Keratinocyte (primary cell): ENCODE results near the gene SYT15B.
"Not testable (repeated sequence)": the region's sequence is repeated elsewhere in the genome, so short reads cannot be mapped to it uniquely, and the experiment has no call there.

Experiments used
- EZH2 ChIP-seq: IDR thresholded peaks from one replicate; pipeline ENCODE4 v1.6.1; 2012; ENCODE audit warnings: inconsistent platforms, mild to moderate bottlenecking, low read length, moderate library complexity
- TF ChIP-seq, protein P1 (sequence below), 3 experiments: IDR thresholded peaks in 1 of 3; conservative IDR thresholded peaks in 1 of 3; optimal IDR thresholded peaks in 1 of 3; 2 replicates in 2 of 3; 3 replicates in 1 of 3; pipeline versions ENCODE3 to v1.5.1; 2011; ENCODE audit warnings: low read length in 3 of 3, mild to moderate bottlenecking in 3 of 3, moderate library complexity in 2 of 3, control low read depth in 1 of 3, inconsistent platforms in 1 of 3; ENCODE audit not compliant: insufficient read depth in 2 of 3; ENCODE audit errors: extremely low read depth in 1 of 3

DNA sequence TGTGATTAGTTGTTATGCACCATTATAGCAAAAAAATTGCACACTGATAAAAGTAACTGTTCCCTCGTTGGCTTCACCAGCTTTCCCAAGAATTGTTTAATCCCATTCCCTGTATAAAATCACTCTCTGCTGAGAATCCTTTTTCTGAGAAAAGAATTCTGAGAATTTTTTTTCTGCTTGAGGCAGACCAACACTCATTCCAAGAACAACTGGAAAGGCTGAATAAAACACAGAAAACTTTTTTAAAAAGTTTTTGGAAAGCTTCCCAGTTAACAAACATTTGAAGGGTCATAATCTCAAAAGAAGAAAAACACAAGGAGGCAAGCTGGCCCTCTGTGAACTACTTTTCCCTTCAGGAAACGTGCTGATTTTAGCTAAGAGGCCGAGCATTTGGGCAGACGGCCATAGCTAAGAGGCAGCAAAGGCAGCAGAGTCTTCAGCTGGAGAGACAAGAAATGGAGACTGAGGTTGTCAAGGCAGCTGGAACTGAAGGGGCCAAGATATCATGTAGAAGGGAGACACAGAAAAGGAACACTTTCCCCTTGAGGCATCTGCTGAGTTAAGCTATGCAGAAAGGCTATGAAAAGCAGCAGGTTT lies 16.5 kb downstream of the SYT15B start:
- not testable (repeated sequence) for TF ChIP-seq EZH2
- TF ChIP-seq, protein P1, sequence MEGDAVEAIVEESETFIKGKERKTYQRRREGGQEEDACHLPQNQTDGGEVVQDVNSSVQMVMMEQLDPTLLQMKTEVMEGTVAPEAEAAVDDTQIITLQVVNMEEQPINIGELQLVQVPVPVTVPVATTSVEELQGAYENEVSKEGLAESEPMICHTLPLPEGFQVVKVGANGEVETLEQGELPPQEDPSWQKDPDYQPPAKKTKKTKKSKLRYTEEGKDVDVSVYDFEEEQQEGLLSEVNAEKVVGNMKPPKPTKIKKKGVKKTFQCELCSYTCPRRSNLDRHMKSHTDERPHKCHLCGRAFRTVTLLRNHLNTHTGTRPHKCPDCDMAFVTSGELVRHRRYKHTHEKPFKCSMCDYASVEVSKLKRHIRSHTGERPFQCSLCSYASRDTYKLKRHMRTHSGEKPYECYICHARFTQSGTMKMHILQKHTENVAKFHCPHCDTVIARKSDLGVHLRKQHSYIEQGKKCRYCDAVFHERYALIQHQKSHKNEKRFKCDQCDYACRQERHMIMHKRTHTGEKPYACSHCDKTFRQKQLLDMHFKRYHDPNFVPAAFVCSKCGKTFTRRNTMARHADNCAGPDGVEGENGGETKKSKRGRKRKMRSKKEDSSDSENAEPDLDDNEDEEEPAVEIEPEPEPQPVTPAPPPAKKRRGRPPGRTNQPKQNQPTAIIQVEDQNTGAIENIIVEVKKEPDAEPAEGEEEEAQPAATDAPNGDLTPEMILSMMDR (optimal IDR thresholded peaks at IDR 0.05 in 1 of 3, IDR thresholded peaks at IDR 0.05 in 1 of 3, conservative IDR thresholded peaks at IDR 0.05 in 1 of 3; ENCODE audit: extremely low read depth in 1 of 3, insufficient read depth in 2 of 3, low read length in 3 of 3), result not testable (repeated sequence)
